Activated CD4-positive, alpha-beta T cell treated with anti-CD3 and anti-CD28 coated beads for 36 hours (primary cell): ENCODE measurements around the gene FSCN2. TPM values are rescaled to one million over a fixed set of nuclear protein-coding genes. Genes with fewer than 3 reads are reported as not detected.

Experiments used
- ATAC-seq: fragments of 200-7000 bp; cut with Tn5 transposase; one replicate; pipeline ENCODE4 v1.10.0; 2021; ENCODE audit warnings: mild to moderate bottlenecking, moderate library complexity
- CTCF ChIA-PET: fragments of 350-600 bp; sonication (Branson Sonifier 250); formaldehyde crosslinking; loops from one replicate; lab custom pipeline; 2021; ENCODE audit warnings: antibody characterized with exemption; lab: Charles Lee
- POLR2A ChIA-PET: fragments of 350-600 bp; sonication (Branson Sonifier 250); formaldehyde crosslinking; loops from one replicate; lab custom pipeline; 2021; ENCODE audit warnings: antibody characterized with exemption, inconsistent platforms; lab: Charles Lee
- DNase-seq: peaks from one replicate; pipeline ENCODE4 v3.0.0-alpha.2; 2020
- H3K27ac Mint-ChIP-seq: one replicate; pipeline ENCODE4 v1.8.0; 2021; ENCODE audit warnings: mixed read lengths
- H3K27me3 Mint-ChIP-seq: one replicate; pipeline ENCODE4 v1.8.0; 2021; ENCODE audit warnings: mixed read lengths
- H3K36me3 Mint-ChIP-seq: one replicate; pipeline ENCODE4 v1.8.0; 2021; ENCODE audit warnings: low read depth, mixed read lengths
- H3K4me1 Mint-ChIP-seq: one replicate; pipeline ENCODE4 v1.8.0; 2021; ENCODE audit warnings: mixed read lengths
- H3K4me3 Mint-ChIP-seq: one replicate; pipeline ENCODE4 v1.8.0; 2021; ENCODE audit warnings: mild to moderate bottlenecking, moderate library complexity, mixed read lengths
- H3K9me3 Mint-ChIP-seq: one replicate; pipeline ENCODE4 v1.8.0; 2021; ENCODE audit warnings: low read depth, mixed read lengths
- intact Hi-C, 2 experiments: fragments of 100-400 bp; cut with DNase I in 1 of 2; cut with micrococcal nuclease in 1 of 2; formaldehyde crosslinking; loops; one replicate each; pipeline versions ENCODE4 v1.14.2 to v1.15.1; 2022 to 2024; cut with DNase I, micrococcal nuclease
- total RNA-seq, 2 experiments: library from RNA; stranded (reverse); gene quantifications; one replicate each; pipeline ENCODE4 v1.2.3, GENCODE V29; 2021

Gene FSCN2
- total RNA-seq, 2 experiments from 2014 or later = 0.23 to 0.58 TPM

GRCh38 chr17:81552244-81553017 is 24.3 kb downstream of the FSCN2 start, which contains the start of gene FAAP100:
TSS of gene FAAP100 (minus strand) at chr17:81552353. CDS start at chr17:81552330, 23 bp downstream.
- Mint-ChIP-seq H3K4me3 (peak within 1 kb of the TSS; percentile 89), H3K36me3 (peaks cover 16% of the 10 kb centered on the region), H3K27ac (peak within 1 kb of the TSS; percentile 86), H3K4me1 (peaks cover 38% of the 10 kb centered on the region), H3K27me3 (no peaks in the 10 kb centered on the region), H3K9me3 (no peaks in the 10 kb centered on the region)
- ATAC-seq = peak; percentile 70
- peak; percentile 91 for DNase-seq
- CTCF ChIA-PET = interaction anchor here (0.6 to 1.5 kb wide), 6 partner anchors 38 to 872 kb away, joined by 3 to 5 read pairs (median 3); no protein-coding TSS in a partner anchor
- POLR2A ChIA-PET = interaction anchor here (0.6 to 1.2 kb wide), 8 partner anchors 34 to 396 kb away, joined by 3 to 11 read pairs (median 4); partner anchors contain the start of genes ACTG1, MRPL12, NDUFAF8 and NPLOC4
- intact Hi-C loops = loop anchor here (1.0 to 5.0 kb wide), 19 partner anchors 33 to 517 kb away; partner anchors contain the start of genes SLC38A10 (in 2 of the 2), ARL16 (in 1 of the 2), ASPSCR1 (in 1 of the 2) and BAIAP2 (in 1 of the 2)

GRCh38 chr17:81553018-81553615 is 24.9 kb downstream of the FSCN2 start:
- no peaks in the 10 kb centered on the region for H3K9me3 Mint-ChIP-seq
- intact Hi-C loops = loop anchor here (1.0 to 5.0 kb wide), 7 partner anchors 38 to 518 kb away; partner anchors contain the start of genes ASPSCR1 (in 1 of the 2), BAIAP2 (in 1 of the 2), PCYT2 (in 1 of the 2) and SLC38A10 (in 1 of the 2)
- peak overlapping the region; percentile 86 for H3K27ac Mint-ChIP-seq
- H3K27me3 Mint-ChIP-seq = no peaks in the 10 kb centered on the region
- peaks cover 14% of the 10 kb centered on the region for H3K36me3 Mint-ChIP-seq
- POLR2A ChIA-PET = interaction anchor here (1.0 to 1.2 kb wide), 2 partner anchors 40 to 83 kb away, joined by 4 to 11 read pairs; partner anchors contain the start of genes ACTG1 and NPLOC4
- peaks cover 38% of the 10 kb centered on the region for H3K4me1 Mint-ChIP-seq
- H3K4me3 Mint-ChIP-seq = peak overlapping the region; percentile 89
- ATAC-seq (peak; percentile 78), DNase-seq (peak; percentile 91)
- CTCF ChIA-PET = interaction anchor here (0.6 to 0.8 kb wide), 2 partner anchors 14 to 48 kb away, joined by 3 read pairs; no protein-coding TSS in a partner anchor

GRCh38 chr17:81553616-81554181 is 25.5 kb downstream of the FSCN2 start:
- DNase-seq = peak; percentile 30
- ChIA-PET CTCF (interaction anchor here (0.6 kb wide), 1 partner anchor 13 kb away, joined by 3 read pairs; no protein-coding TSS in a partner anchor), POLR2A (no interaction called here)
- Mint-ChIP-seq H3K27me3 (no peaks in the 10 kb centered on the region), H3K4me1 (peaks cover 38% of the 10 kb centered on the region), H3K9me3 (no peaks in the 10 kb centered on the region), H3K27ac (peak overlapping the region; percentile 86), H3K4me3 (peak overlapping the region; percentile 89), H3K36me3 (peaks cover 17% of the 10 kb centered on the region)
- intact Hi-C loops = loop anchor here (1.0 to 5.0 kb wide), 7 partner anchors 39 to 518 kb away; partner anchors contain the start of genes ASPSCR1 (in 1 of the 2), BAIAP2 (in 1 of the 2), PCYT2 (in 1 of the 2) and SLC38A10 (in 1 of the 2)
- peak; percentile 13 for ATAC-seq

GRCh38 chr17:81556175-81556691 is 28.1 kb downstream of the FSCN2 start:
- peaks cover 23% of the 10 kb centered on the region for H3K4me1 Mint-ChIP-seq
- ATAC-seq (no peak), DNase-seq (no peak)
- intact Hi-C loops = no loop called here
- H3K27ac Mint-ChIP-seq = no peak overlapping the region
- H3K9me3 Mint-ChIP-seq = no peaks in the 10 kb centered on the region
- ChIA-PET CTCF (no interaction called here), POLR2A (no interaction called here)
- H3K4me3 Mint-ChIP-seq = no peak overlapping the region
- H3K36me3 Mint-ChIP-seq = peaks cover 11% of the 10 kb centered on the region
- no peaks in the 10 kb centered on the region for H3K27me3 Mint-ChIP-seq

GRCh38 chr17:81556863-81557262 is 28.7 kb downstream of the FSCN2 start:
- DNase-seq (no peak), ATAC-seq (no peak)
- CTCF ChIA-PET = no interaction called here
- POLR2A ChIA-PET = no interaction called here
- peaks cover 13% of the 10 kb centered on the region for H3K36me3 Mint-ChIP-seq
- H3K4me1 Mint-ChIP-seq = peaks cover 22% of the 10 kb centered on the region
- H3K27me3 Mint-ChIP-seq = no peaks in the 10 kb centered on the region
- intact Hi-C loops = no loop called here
- H3K27ac Mint-ChIP-seq = no peak overlapping the region
- H3K4me3 Mint-ChIP-seq = no peak overlapping the region
- H3K9me3 Mint-ChIP-seq = no peaks in the 10 kb centered on the region

GRCh38 chr17:81557276-81558114 is 29.3 kb downstream of the FSCN2 start:
- ChIA-PET CTCF (interaction anchor here (1.0 kb wide), 1 partner anchor 14 kb away, joined by 3 read pairs; no protein-coding TSS in a partner anchor), POLR2A (no interaction called here)
- DNase-seq = no peak
- H3K27ac Mint-ChIP-seq = no peak overlapping the region
- no peak for ATAC-seq
- no peak overlapping the region for H3K4me3 Mint-ChIP-seq
- no peaks in the 10 kb centered on the region for H3K9me3 Mint-ChIP-seq
- peaks cover 17% of the 10 kb centered on the region for H3K36me3 Mint-ChIP-seq
- peaks cover 22% of the 10 kb centered on the region for H3K4me1 Mint-ChIP-seq
- no peaks in the 10 kb centered on the region for H3K27me3 Mint-ChIP-seq
- intact Hi-C loops = no loop called here

- ATAC-seq (no peak), DNase-seq (no peak)
- POLR2A ChIA-PET = no interaction called here
- intact Hi-C loops = no loop called here
- Mint-ChIP-seq H3K27ac (no peak overlapping the region), H3K36me3 (peaks cover 20% of the 10 kb centered on the region), H3K4me1 (peaks cover 22% of the 10 kb centered on the region), H3K27me3 (no peaks in the 10 kb centered on the region), H3K9me3 (no peaks in the 10 kb centered on the region), H3K4me3 (no peak overlapping the region)
- CTCF ChIA-PET = interaction anchor here (1.0 kb wide), 1 partner anchor 13 kb away, joined by 3 read pairs; no protein-coding TSS in a partner anchor
Observed at GRCh38 chr17:81558115-81558468, 29.9 kb downstream of the FSCN2 start.

- ATAC-seq = no peak
- H3K27ac Mint-ChIP-seq = no peak overlapping the region
- intact Hi-C loops = no loop called here
- peaks cover 20% of the 10 kb centered on the region for H3K36me3 Mint-ChIP-seq
- DNase-seq = no peak
- CTCF ChIA-PET = no interaction called here
- peaks cover 11% of the 10 kb centered on the region for H3K4me1 Mint-ChIP-seq
- POLR2A ChIA-PET = no interaction called here
- H3K9me3 Mint-ChIP-seq = no peaks in the 10 kb centered on the region
- no peak overlapping the region for H3K4me3 Mint-ChIP-seq
- H3K27me3 Mint-ChIP-seq = no peaks in the 10 kb centered on the region
Observed at GRCh38 chr17:81558941-81559806, 31.0 kb downstream of the FSCN2 start.

- H3K27ac Mint-ChIP-seq = no peak overlapping the region
- DNase-seq (no peak), ATAC-seq (no peak)
- CTCF ChIA-PET = interaction anchor here (1.4 kb wide), 1 partner anchor 39 kb away, joined by 3 read pairs; no protein-coding TSS in a partner anchor
- H3K4me3 Mint-ChIP-seq = no peak overlapping the region
- POLR2A ChIA-PET = no interaction called here
- peaks cover 7% of the 10 kb centered on the region for H3K4me1 Mint-ChIP-seq
- no peaks in the 10 kb centered on the region for H3K27me3 Mint-ChIP-seq
- H3K36me3 Mint-ChIP-seq = peaks cover 34% of the 10 kb centered on the region
- intact Hi-C loops = no loop called here
- H3K9me3 Mint-ChIP-seq = no peaks in the 10 kb centered on the region
Observed at GRCh38 chr17:81561494-81561885, 33.3 kb downstream of the FSCN2 start.
